HG03565 (cell line): Measurements from ENCODE around the gene SESN3.
"Not testable (repeated sequence)": the region's sequence is repeated elsewhere in the genome, so short reads cannot be mapped to it uniquely, and the experiment has no call there.

Experiments
- ATAC-seq: cut with Tn5 transposase; IDR thresholded peaks from one replicate; pipeline ENCODE4 v1.9.1; 2021; ENCODE audit warnings: mild to moderate bottlenecking, moderate library complexity; ENCODE audit not compliant: unreplicated experiment

SESN3 gene

GRCh38 chr11:95252586-95252985 lies 21.6 kb upstream of the SESN3 start:
- no peak for ATAC-seq

GRCh38 chr11:95251896-95252295 lies 20.9 kb upstream of the SESN3 start:
- not testable (repeated sequence) for ATAC-seq

GRCh38 chr11:95248666-95249467 lies 17.9 kb upstream of the SESN3 start:
- ATAC-seq: peak; percentile 88

GRCh38 chr11:95247883-95248282 lies 16.9 kb upstream of the SESN3 start:
- ATAC-seq: no peak

GRCh38 chr11:95247127-95247684 lies 16.2 kb upstream of the SESN3 start:
- ATAC-seq: no peak

- ATAC-seq: no peak
Observed at GRCh38 chr11:95245581-95245980, 14.6 kb upstream of the SESN3 start.

- no peak for ATAC-seq
Observed at GRCh38 chr11:95245038-95245437, 14.0 kb upstream of the SESN3 start.

GRCh38 chr11:95243673-95244072 lies 12.7 kb upstream of the SESN3 start:
- ATAC-seq: no peak

- ATAC-seq: no peak
Observed at GRCh38 chr11:95242845-95243605, 12.0 kb upstream of the SESN3 start.

GRCh38 chr11:95242091-95242844 lies 11.3 kb upstream of the SESN3 start:
- peak; percentile 48 for ATAC-seq

- ATAC-seq: peak; percentile 69
Observed at GRCh38 chr11:95241681-95242081, 10.7 kb upstream of the SESN3 start.

GRCh38 chr11:95239871-95240649 lies 9.1 kb upstream of the SESN3 start:
- no peak for ATAC-seq

- ATAC-seq: no peak
Observed at GRCh38 chr11:95232666-95233065, 1.7 kb upstream of the SESN3 start.

GRCh38 chr11:95231881-95232605 lies 1.0 kb upstream of the SESN3 start:
- peak; percentile 20 for ATAC-seq

GRCh38 chr11:95230810-95231126 lies 234 bp downstream of the SESN3 start:
- no peak for ATAC-seq

GRCh38 chr11:95229993-95230809 lies 801 bp downstream of the SESN3 start:
- no peak for ATAC-seq

- no peak for ATAC-seq
Observed at GRCh38 chr11:95229199-95229992, 1.6 kb downstream of the SESN3 start.

GRCh38 chr11:95228081-95228749 lies 2.8 kb downstream of the SESN3 start:
- no peak for ATAC-seq
